HG02571 (cell line): ENCODE data around the gene MPC1.

Source experiments
- ATAC-seq: cut with Tn5 transposase; IDR thresholded peaks from one replicate; pipeline ENCODE4 v1.9.1; 2021; ENCODE audit warnings: mild to moderate bottlenecking, moderate library complexity; ENCODE audit not compliant: unreplicated experiment

MPC1 gene

DNA sequence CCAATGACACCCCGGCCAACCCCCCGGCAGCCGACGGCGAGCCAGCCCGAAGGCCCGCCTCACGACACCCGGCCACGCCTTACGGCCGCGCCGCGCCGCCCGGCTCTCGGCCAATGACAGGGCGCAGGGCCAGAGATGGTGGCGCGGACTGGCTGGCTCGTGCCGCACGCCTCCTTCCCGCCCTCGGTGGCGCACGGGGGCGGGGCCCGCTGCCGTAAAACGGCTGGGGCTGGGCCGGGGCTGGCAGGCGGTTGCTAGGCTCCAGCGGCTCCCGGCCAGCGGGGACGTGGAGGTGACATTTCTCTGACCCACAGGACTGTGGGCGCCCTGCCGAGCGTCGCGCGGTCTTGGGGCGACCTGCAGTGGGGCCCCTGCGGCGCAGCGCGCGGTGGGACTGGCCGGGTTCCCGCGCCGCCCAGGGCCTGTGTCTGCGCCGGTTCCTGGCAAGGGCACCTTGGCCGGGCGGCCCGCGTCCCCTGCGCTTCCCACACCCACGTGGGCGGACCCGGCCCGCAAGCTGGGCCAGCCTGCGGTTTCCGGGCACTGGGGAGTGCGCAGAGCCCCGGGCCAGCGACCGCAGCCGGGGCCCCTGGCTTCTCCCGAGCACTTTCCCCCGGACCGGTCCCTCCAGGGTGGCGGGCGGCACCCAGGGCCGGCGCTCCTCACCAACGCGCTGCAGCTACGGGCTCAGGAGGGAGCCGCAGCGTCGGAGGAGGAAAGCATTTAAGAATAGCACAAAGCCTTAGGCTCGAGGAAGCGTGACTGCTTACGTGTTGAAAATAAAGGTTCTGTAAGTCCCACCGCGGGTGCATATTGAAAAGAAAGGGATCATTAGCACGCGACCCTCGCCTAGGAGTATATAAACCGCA, at the start of gene MPC1:
Gene MPC1, minus strand, starts transcription at position 8 of the 869 bp plus-strand sequence. CDS start 64 bp downstream, outside the sequence.
- ATAC-seq, result peak; percentile 84

DNA sequence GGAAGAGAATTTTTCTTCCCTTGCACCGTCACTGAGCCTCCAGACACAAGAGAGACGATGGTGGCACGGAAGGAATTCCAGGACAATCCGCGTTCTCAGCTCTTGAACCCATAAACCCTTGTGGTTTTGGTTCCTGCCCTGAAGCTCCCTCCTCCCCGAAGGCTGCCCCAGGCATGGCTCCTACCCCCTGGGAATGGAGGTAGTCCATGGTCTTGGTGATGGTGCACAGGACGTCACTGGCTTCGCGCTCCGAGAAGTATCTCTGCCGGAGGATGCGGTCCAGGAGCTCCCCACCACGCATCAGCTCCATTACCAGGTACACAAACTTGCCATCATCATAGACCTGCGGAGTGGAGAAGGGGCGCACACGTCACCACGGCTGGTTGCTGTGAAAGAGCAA, 47.5 kb upstream of the MPC1 start:
- no peak for ATAC-seq

DNA sequence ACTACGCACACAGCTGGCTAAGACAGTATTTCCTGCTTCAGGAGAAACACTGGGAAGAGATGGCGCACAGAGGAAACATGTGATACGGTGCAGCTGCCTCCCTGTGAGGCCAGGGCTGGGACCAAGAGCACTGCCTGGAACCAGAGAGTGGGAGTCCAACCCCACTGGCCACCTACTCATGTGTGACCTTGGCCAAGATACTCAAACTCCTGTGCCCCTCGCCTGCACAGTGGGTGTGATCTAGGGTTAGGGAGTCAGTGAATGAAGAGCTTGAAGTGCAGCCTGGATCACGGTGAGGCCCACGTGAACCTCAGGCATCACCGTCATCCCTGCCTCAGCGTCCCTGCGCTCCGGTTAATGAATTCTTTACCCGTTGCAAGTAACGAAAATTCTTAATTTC, 41.7 kb upstream of the MPC1 start:
- no peak for ATAC-seq

DNA sequence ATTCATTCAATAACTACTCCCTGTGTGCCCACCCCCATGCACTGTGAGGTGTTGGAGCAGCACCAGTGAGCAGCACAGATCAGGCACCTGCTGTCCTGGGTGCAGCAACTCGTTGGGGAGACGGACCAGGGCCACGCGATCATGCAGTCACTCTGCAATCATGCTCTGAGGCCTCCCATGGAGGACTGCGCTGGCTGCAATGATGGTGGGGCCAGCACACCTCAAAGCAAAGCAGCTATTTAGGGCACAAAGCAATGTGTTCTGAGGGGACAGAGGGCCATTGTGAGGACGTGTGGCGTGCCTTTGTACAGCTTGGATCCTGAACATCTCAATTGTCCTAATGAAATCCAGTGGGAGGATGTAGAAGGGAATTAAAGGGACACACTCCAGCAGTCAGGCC, 41.0 kb upstream of the MPC1 start:
- ATAC-seq, result no peak

DNA sequence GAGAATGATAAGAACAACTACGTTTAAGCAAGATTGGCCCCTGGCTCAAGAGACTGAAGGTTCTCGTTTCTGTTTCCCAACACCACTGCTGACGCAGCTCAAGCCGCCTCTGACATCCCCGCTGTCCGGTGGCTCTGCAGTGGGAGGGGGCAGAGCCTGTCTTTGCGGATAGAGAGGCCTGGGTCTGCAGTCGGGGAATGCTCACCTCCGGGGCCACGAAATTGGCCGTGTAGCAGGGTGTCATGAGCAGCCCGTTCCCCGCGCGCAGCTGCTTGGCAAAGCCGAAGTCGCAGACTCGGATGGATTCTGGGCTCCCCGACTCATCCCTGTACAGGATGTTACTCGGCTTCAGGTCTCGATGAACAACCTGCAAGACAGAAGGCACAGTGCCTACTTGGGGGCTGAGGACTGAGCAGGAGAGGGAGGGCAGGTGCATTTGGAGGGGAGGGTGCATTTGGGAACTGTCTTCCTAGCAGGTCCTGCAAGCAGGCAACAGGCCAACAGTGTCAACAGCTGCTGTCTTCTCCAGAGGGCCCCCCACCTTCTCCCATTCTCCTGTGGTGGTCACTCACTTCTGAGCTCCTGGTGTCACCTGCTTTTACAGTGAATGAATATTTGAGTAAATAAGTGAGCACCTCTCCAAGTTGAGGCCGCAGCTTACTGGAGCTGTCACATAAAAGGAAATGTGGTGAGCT, 40.5 kb upstream of the MPC1 start:
- ATAC-seq, result no peak

DNA sequence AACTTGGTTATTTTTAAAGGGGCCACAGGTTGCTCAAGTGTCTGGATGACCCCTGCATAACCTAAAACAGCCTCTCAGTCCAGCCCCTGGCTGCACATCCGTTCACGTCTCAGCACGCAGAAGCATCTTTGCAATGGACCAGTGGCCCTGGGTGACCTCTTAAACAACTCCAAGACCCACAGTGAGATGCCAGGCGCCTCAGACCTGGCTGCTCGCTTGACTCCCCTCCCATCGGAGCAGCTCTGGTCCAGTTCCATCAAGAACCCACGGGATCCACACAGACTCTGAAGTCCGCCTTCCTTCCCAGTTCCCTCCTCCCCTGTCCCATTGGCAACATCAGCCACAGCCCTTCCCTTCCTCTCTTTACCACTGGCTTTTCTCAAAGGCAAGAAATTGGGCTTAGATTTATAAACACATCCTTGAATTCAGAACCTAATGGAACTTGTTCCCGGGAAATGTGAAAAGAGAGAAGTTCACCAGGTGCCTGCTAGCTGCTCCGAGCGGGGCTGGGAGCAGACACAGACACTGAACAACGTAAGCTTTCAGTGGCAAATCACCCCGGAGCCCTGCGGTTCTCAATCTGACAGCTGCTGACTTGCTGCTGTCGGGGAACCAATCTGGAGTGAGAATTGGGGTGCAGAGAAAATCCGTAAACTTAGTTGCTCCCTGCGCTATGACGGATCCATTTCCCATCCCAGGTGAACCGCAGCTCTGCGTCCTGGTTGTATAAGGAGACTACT, 39.6 kb upstream of the MPC1 start:
- no peak for ATAC-seq

DNA sequence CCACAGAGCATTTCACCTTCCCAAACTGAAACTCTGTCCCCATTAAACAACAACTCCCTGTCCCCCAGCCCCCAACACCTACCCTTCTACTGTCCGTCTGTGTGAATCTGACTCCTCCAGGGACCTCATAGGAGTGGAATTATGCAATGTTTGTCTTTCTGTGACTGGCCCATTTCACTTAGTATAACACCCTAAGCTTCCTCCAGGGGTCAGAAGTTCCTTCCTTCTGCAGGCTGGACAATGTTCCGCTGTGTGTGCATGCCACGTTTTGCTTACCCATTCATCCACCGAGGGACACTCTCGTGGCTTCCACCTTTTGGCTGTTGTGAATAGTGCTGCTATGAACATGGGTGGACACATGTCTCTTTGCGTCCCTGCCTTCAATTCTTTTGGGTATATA, 37.6 kb upstream of the MPC1 start:
- no peak for ATAC-seq

DNA sequence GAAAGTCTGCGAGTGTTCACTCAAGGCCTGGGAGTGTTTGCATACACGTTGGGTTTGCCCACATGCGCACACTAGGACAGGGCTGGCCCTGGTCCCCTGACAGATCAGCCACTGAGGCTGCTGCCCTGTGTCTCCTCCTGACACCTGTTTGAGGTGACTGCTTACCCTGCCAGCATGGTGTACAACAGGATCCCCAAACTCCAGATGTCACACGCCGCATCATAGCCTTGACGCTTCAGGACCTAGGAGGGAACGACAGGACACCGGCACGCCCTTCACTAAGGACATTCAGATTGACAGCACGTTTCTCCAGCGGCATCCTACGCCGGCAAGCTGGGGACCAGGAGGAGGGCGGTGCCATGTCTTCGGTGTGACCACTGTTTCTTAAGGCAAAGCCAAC, 37.0 kb upstream of the MPC1 start:
- peak; percentile 20 for ATAC-seq

DNA sequence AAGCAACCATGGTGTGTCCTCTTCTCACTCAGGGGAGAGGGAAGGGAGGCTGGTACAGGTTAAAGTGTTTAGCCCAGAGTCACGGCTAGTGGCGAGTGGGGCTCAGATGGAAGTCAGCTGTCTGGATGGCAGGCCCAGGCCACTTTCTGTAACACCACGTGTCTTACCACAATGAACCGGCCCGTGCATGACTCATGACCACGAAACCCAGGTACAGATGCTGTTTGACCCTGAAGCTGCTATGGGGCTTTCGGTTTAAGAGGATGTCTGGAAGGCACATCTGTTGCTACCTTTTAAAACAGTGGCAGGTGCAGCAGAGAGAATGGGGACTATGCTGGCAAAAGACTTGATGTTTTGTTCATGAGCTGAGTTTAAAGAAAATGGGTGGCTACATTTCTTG, 36.5 kb upstream of the MPC1 start:
- peak; percentile 99 for ATAC-seq

DNA sequence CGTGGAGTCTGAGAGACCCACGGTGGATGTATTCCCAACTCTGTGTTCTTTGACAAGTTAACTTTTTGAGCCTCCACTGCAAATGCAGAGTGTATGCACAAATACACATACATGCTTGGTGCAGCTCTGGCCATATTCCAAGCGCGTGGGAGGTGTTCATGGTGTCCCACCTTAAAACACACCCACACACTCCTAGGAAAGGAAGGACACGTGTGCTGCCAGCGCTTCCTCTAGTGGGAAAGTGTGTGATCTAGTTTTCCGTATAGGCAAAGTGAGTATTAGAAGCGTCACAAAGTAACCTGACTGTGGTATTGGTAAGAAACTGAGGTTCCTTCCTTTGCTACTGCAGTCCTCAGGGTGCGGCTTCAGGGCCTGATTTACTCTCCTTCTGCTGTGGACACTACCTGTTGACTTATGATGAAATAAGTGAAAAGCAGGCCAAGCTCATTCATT, 36.0 kb upstream of the MPC1 start:
- no peak for ATAC-seq

DNA sequence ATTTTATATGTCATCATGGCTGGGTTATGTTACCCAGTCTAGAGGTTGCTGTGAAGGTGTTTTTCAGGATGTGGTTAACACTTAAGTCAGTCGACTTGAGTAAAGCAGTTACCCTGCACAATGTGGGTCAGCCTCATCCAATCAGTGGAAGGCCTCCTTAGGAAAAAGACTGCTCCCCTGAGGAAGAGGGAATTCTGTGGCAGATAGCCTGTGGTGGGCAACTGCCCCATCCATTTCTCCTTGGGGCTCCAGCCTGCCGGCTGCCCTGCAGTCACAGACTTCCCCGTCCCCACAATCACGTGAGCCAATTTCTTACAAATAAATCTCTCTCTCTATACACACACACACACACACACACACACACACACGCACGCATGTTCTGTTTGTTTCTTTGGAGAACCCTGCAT, 34.5 kb upstream of the MPC1 start:
- ATAC-seq, result no peak

DNA sequence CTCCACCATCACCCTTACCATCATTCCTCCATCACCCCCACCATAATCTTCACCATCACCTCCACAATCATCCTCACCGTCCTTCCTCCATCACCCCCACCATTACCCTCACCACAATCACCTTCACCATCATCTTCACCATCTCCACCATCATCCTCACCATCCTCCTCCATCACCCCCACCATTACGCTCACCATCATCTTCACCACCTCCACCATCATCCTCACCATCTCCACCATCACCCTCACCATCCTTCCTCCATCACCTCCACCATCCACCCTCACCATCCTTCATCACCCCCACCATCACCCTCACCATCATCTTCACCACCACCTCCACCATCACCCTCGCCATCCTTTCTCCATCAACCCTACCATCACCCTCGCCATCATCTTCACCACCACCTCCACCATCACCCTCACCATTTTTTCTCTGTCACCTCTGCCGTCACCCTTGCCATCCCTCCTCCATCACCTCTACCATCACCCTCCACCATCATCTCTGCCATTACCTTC, 33.1 kb upstream of the MPC1 start:
- no peak for ATAC-seq

DNA sequence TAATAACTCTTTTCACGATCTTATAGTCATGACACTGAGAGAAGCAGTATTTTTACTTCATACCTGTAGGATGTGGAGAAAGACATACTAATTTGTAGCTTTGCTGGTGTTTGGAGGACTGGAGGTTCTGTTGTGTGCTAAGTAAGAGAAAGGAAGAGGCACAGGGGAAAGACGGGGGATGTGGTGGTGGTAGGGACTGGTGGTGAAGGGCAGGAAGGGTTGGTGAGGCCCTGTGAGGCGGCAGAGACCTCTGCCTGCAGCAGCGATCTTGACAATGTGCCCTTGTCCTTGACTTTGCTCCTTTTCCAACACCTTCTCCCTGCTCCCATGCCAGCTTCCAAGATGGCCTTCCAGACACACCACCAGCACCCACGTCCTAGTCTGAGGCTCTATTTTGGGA, 32.6 kb upstream of the MPC1 start:
- no peak for ATAC-seq

DNA sequence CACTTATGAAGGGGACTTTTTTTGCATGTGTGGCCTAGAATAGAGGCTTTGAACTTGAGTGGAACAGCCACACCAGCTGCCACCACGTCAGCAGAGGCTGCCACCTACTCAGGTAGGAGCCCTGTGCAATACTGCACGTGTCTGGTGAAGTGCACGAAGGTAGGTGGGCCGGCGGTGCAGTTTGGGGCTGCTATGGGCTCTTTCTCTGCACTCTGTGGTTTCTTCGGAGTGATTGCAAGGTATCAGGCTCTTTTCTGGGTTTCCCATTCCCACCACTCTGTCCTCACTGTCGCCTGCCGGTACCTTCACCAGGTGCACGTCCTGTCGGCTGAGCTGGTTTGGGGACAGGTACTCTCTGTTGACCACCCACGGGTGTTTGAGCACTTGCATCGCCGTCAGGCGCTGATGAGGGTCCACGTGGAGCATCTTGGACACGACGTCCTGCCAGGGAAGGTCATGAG, 30.8 kb upstream of the MPC1 start:
- no peak for ATAC-seq

DNA sequence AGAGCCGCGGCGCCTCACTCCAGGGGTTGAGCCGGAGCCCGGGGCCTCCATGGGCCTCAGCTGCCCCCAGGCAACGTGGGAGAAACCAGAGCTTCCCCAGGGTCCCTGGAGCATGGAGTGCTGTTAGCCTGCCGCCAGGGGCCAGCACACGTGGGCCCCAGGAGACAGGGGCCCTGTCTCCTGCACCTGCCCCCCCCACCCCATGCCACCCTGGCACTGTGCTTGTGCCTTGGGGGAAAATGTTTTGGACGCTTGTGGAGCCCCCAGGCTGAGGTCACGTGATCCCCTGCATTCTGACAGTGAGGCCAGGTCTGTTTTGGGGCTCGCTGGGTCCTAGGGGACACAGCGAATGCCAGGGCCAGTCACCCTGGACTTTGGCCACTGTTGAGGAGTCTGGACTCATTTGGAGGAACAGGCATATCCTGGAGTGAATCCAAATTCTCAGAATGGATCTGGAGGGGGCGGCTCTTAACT, 30.2 kb upstream of the MPC1 start:
- ATAC-seq, result no peak

DNA sequence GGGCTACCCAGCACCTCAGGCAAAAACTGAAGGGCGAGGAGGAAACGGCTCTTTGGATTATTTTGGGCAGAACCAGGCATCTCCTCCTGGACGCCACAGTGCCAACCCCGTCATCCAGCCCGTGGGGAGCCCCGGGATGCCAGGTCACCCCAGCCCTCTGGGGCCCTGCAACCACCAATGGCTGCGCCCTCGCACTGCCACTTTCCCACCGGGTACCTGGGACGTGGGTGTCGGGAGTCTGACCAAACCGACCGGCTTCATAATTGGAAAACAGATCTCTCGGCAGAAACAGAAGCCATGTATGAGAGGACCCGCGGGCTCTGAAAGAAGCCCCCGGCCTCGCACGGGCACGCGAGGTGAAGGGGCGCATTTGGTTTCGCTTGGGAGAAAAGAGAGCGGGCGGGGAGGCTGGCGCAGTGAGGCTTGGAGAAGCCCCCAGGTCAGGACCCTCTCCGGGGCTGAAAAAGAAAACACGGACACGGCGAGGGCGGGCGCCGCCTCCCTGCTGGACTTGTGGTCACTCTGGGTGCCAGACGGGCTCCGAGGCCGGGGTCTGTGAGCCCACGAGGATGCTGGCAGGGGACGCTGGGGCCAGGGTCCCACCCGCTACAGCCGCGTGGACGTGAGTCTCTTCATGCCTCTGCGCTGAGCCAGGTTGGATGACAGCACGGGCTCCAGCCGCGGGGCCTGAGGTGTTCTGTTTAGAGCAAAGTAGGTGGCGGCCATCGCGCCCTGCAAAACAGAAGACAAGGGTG, 29.6 kb upstream of the MPC1 start:
- ATAC-seq, result no peak

DNA sequence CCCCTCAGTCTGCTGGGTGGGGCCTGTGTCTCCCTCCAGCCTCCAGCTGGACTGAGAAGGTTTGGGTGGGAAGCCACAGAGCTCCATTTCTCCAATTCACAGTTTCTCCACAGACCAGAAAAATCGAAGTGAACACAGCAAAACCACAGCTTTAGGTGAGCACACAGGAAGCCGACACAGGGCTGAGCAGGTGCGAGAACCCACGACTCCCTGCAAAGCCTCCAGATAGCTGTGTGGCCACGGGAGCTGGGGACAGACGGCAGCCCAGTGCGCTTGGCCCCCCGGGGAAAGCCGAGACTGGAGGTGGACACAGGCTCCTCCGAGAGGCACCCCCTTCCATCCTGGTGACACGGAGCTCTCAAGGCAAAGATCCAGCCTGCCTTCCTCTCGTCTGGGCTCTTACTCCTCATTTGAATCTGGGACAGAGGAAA, 29.0 kb upstream of the MPC1 start:
- ATAC-seq, result no peak

DNA sequence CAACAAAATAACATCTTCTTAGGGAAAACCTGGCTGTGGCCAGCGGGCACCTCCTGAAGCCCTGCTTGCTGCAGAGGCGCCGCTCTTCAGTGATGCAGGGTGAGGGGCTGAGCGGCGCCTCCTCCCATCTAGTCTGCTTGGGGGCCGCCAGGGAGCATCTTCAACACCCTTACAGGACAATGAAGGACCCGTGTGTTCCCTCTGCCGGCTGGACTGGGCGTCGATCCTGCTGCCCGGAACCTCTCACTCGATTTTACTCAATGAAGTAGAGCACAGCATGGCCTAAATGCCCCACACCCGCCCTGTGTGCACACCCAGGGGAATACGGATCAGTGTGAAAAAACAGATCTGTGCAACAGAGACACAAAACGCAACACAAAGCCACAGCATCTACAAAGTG, 28.5 kb upstream of the MPC1 start:
- ATAC-seq, result no peak

DNA sequence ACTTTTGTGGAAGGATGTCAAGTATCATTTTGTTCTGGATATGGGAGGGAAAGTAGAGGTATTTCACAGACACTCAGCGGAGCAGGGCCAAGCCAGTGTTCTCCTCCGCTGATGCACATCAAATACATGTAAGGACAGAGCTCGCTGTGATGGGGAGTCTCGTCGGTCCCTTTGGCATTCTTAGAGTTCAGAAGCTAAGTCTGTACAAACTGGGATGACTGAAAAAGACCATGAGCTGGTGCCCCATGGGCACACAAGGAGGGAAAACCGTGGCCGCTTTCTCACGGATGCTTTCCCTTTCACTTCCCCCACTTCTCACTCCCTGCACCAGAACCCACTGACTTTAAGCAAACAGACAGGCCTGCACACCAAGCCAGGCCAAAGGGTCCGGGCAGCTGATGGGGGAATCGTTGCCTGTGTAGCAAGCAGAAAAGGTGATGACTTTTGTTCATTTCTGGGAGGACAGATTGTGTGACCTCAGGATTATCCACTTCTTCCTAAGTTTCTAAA, 27.7 kb upstream of the MPC1 start:
- no peak for ATAC-seq
